ENCODE results near the gene DNM2. TPM values are rescaled to one million over a fixed set of nuclear protein-coding genes. Genes with fewer than 3 reads are reported as not detected.
"Not testable (repeated sequence)": the region's sequence is repeated elsewhere in the genome, so short reads cannot be mapped to it uniquely, and the experiment has no call there.

DNM2 gene
- total RNA-seq, 1 experiment from 2014 or later: 31.7 TPM

GRCh38 chr19:10858204-10858828 is 140.4 kb downstream of the DNM2 start:
- peak; percentile 44 for DNase-seq (ENCODE audit: low read depth, low spot score)
- in situ Hi-C loops (cut with HindIII; ENCODE audit: low pct_unique_long_range_greater_than_20kb, low sequenced_read_pairs): no loop called here

GRCh38 chr19:10861103-10861651 is 143.3 kb downstream of the DNM2 start:
- DNase-seq (ENCODE audit: low read depth, low spot score): peak; percentile 63
- in situ Hi-C loops (cut with HindIII; ENCODE audit: low pct_unique_long_range_greater_than_20kb, low sequenced_read_pairs): no loop called here

GRCh38 chr19:10862561-10863106 is 144.8 kb downstream of the DNM2 start:
- no peak for DNase-seq (ENCODE audit: low read depth, low spot score)
- in situ Hi-C loops (cut with HindIII; ENCODE audit: low pct_unique_long_range_greater_than_20kb, low sequenced_read_pairs): no loop called here

GRCh38 chr19:10863107-10863717 is 145.3 kb downstream of the DNM2 start:
- in situ Hi-C loops (cut with HindIII; ENCODE audit: low pct_unique_long_range_greater_than_20kb, low sequenced_read_pairs): no loop called here
- DNase-seq (ENCODE audit: low read depth, low spot score): peak; percentile 49

- in situ Hi-C loops (cut with HindIII; ENCODE audit: low pct_unique_long_range_greater_than_20kb, low sequenced_read_pairs): no loop called here
- peak; percentile 73 for DNase-seq (ENCODE audit: low read depth, low spot score)
Observed at GRCh38 chr19:10864538-10864899, 146.6 kb downstream of the DNM2 start.

- no peak for DNase-seq (ENCODE audit: low read depth, low spot score)
- in situ Hi-C loops (cut with HindIII; ENCODE audit: low pct_unique_long_range_greater_than_20kb, low sequenced_read_pairs): no loop called here
Observed at GRCh38 chr19:10866495-10866894, 148.6 kb downstream of the DNM2 start.

GRCh38 chr19:10868872-10869547 is 151.1 kb downstream of the DNM2 start:
- no peak for DNase-seq (ENCODE audit: low read depth, low spot score)
- in situ Hi-C loops (cut with HindIII; ENCODE audit: low pct_unique_long_range_greater_than_20kb, low sequenced_read_pairs): no loop called here

GRCh38 chr19:10869872-10870311 is 152.0 kb downstream of the DNM2 start:
- in situ Hi-C loops (cut with HindIII; ENCODE audit: low pct_unique_long_range_greater_than_20kb, low sequenced_read_pairs); DNase-seq (ENCODE audit: low read depth, low spot score): not testable (repeated sequence)

- no peak for DNase-seq (ENCODE audit: low read depth, low spot score)
- in situ Hi-C loops (cut with HindIII; ENCODE audit: low pct_unique_long_range_greater_than_20kb, low sequenced_read_pairs): no loop called here
Observed at GRCh38 chr19:10870501-10870954, 152.6 kb downstream of the DNM2 start.

GRCh38 chr19:10870955-10871603 is 153.2 kb downstream of the DNM2 start, which contains the start of gene CARM1:
Gene CARM1, plus strand, starts transcription at chr19:10871553. Its CDS starts 150 bp downstream, at chr19:10871703.
- in situ Hi-C loops (cut with HindIII; ENCODE audit: low pct_unique_long_range_greater_than_20kb, low sequenced_read_pairs): no loop called here
- DNase-seq (ENCODE audit: low read depth, low spot score): peak; percentile 94

- in situ Hi-C loops (cut with HindIII; ENCODE audit: low pct_unique_long_range_greater_than_20kb, low sequenced_read_pairs): no loop called here
- no peak for DNase-seq (ENCODE audit: low read depth, low spot score)
Observed at GRCh38 chr19:10871711-10872545, 154.0 kb downstream of the DNM2 start.

- in situ Hi-C loops (cut with HindIII; ENCODE audit: low pct_unique_long_range_greater_than_20kb, low sequenced_read_pairs): no loop called here
- DNase-seq (ENCODE audit: low read depth, low spot score): no peak
Observed at GRCh38 chr19:10872546-10873107, 154.7 kb downstream of the DNM2 start.

GRCh38 chr19:10874024-10874423 is 156.1 kb downstream of the DNM2 start:
- no peak for DNase-seq (ENCODE audit: low read depth, low spot score)
- in situ Hi-C loops (cut with HindIII; ENCODE audit: low pct_unique_long_range_greater_than_20kb, low sequenced_read_pairs): no loop called here

GRCh38 chr19:10876459-10877240 is 158.8 kb downstream of the DNM2 start:
- no peak for DNase-seq (ENCODE audit: low read depth, low spot score)

GRCh38 chr19:10877608-10878007 is 159.7 kb downstream of the DNM2 start:
- in situ Hi-C loops (cut with HindIII; ENCODE audit: low pct_unique_long_range_greater_than_20kb, low sequenced_read_pairs); DNase-seq (ENCODE audit: low read depth, low spot score): not testable (repeated sequence)

More at GRCh38 chr19:10876459-10877240, 158.8 kb downstream of the DNM2 start:
- in situ Hi-C loops (cut with HindIII; ENCODE audit: low pct_unique_long_range_greater_than_20kb, low sequenced_read_pairs): no loop called here

- no peak for DNase-seq (ENCODE audit: low read depth, low spot score)
- in situ Hi-C loops (cut with HindIII; ENCODE audit: low pct_unique_long_range_greater_than_20kb, low sequenced_read_pairs): no loop called here
Observed at GRCh38 chr19:10878253-10878652, 160.4 kb downstream of the DNM2 start.
